Measurements from ENCODE around the gene DFFB. TPM values are rescaled to one million over a fixed set of nuclear protein-coding genes. Genes with fewer than 3 reads are reported as not detected.
A peak's percentile ranks its signal among the peaks of the same experiment; 100 is the strongest.

Gene DFFB
- total and polyA plus RNA-seq, 2 of the 4 experiments (the other 2 are of a cell fraction), result 6.5 to 7.3 TPM

DNA sequence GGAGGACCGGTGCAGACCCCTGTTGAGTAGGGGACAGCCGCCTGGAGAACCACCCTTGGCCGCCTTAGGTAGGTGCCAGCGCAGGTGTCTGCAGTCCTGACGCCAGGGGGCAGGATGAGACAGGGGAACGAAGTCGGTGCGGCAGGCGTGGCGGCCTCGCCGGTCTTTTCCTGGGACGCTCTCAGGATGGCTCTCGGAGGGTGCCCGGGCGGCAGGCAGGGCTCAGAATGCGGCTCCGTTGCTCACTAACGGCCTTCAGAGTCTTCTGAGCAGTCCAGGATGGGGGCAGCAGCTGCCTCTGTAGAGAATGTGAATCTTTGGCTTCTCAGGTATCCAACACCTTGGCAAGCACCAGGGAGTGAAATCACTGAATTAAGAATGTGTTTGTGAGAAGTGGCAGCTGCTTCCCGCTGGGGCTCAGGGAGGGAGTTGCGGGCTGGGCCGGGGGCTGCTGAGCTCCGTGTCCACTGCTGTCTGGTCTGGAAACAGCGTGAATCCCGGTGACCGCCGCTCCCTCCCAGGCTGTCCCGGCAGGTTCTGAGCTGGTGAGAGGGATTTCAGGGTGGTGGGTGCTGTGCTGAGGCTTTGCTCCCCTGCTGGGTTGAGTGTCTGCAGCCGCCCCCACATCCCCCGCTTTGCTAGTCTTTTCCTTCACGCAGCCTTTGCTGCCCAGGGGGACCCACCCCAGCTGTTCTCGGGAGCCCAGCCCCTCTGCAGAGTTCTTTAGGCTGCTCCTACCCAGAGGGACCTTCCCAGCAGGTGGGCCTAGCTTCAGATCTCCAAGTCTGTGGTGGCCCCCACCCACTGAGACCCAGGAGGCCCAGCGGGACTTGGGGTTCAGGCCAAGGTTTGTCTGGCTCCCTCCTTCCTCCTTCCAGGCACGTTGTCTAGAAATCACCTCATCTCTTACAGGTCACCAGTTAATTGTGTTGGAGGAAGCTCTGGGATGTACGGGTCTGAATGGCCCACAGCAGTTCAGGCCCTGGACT lies 53.9 kb downstream of the DFFB start:
- ChIA-PET CTCF (no interaction called here), POLR2A (ENCODE audit: unreplicated experiment) (no interaction called here)
- H3K9ac ChIP-seq (ENCODE audit: low read depth, low read length), result no peak overlapping the region
- H3K18ac ChIP-seq (ENCODE audit: low read depth, low read length), result no peak overlapping the region
- no TSS peak for BruUV-seq (replicated peaks)
- 4% methylated on average over 13 of the region's 35 CpGs; no CpG with 5 or more reads in 1 of the 2 experiments for WGBS, 2 experiments (ENCODE audit: extremely low coverage in 2 of 2, insufficient read length in 1 of 2)
- intact Hi-C loops (cut with micrococcal nuclease) (no loop called here), dilution Hi-C loops (cut with HindIII; ENCODE audit: low sequenced_read_pairs, unreplicated experiment) (no loop called here), in situ Hi-C loops (cut with MboI; ENCODE audit: low sequenced_read_pairs) (loop anchor here (25.0 kb wide), 1 partner anchor 2001 kb away; no protein-coding TSS in a partner anchor)
- H4K5ac ChIP-seq (ENCODE audit: low read depth, low read length), result no peak overlapping the region
- peak overlapping the region; percentile 68 for H2AFZ ChIP-seq (replicated peaks; ENCODE audit: low read length, poor library complexity)
- H4K91ac ChIP-seq (ENCODE audit: insufficient read depth, low read depth, low read length), result no peak overlapping the region
- ATAC-seq (ENCODE audit: low read depth), result peak; percentile 85
- no peak overlapping the region for H3K4me3 ChIP-seq (ENCODE audit: insufficient read depth, low read depth, low read length)
- no peaks in the 10 kb centered on the region for H3K36me3 ChIP-seq (ENCODE audit: control insufficient read depth, insufficient read depth, low read length)
- no peak overlapping the region for H4K8ac ChIP-seq (ENCODE audit: low read depth in 2 of 2, low read length in 2 of 2)
- peak; percentile 37 for DNase-seq
- H3K27ac ChIP-seq (ENCODE audit: insufficient read depth, low read length), result no peak overlapping the region
- H2BK20ac ChIP-seq (ENCODE audit: low read depth, low read length), result no peak overlapping the region
- no peak overlapping the region for H2BK5ac ChIP-seq (ENCODE audit: low read depth, low read length, poor library complexity, severe bottlenecking)
- H3K27me3 ChIP-seq (ENCODE audit: control insufficient read depth, insufficient read depth, low read length), result peaks cover 7% of the 10 kb centered on the region; the same call in 1 of the 2 replicates
- TF ChIP-seq CTCF (conservative IDR thresholded peaks at IDR 0.05; ENCODE audit: low read depth, low read length) (peak; percentile 57), POLR2A (IDR thresholded peaks at IDR 0.05; ENCODE audit: low read depth, low read length) (no peak), SMC3 (IDR thresholded peaks at IDR 0.05; ENCODE audit: low read depth, low read length) (peak; percentile 40), RAD21 (IDR thresholded peaks at IDR 0.05; ENCODE audit: low read length) (peak; percentile 65)
- H2BK15ac ChIP-seq (ENCODE audit: low read depth, low read length), result no peak overlapping the region
- H3K23ac ChIP-seq (ENCODE audit: low read depth, low read length), result no peak overlapping the region
- no peaks in the 10 kb centered on the region for H4K20me1 ChIP-seq (ENCODE audit: insufficient read depth, low read length)
- H3K14ac ChIP-seq (replicated peaks; ENCODE audit: low read depth, low read length), result no peak overlapping the region
- no peak overlapping the region for H3K4ac ChIP-seq (ENCODE audit: low read depth, low read length)
- H2BK120ac ChIP-seq (ENCODE audit: low read depth, low read length), result no peak overlapping the region
- 0 out of 2 replicates have a peak overlapping the region, but pooled peaks have one; percentile 18 for H3K4me2 ChIP-seq (ENCODE audit: low read depth, low read length)
- no peaks in the 10 kb centered on the region for H3K9me3 ChIP-seq (ENCODE audit: control insufficient read depth, insufficient read depth, low read length)
- no peaks in the 10 kb centered on the region for H3K79me1 ChIP-seq (ENCODE audit: low read depth in 1 of 2, low read length in 2 of 2)
- H3K56ac ChIP-seq (ENCODE audit: extremely low read depth, insufficient read depth, low read length), result no peak overlapping the region
- no peak overlapping the region for H2AK9ac ChIP-seq (replicated peaks; ENCODE audit: low read depth, low read length, poor library complexity)
- H2AK5ac ChIP-seq (ENCODE audit: low read depth, low read length), result no peak overlapping the region
- no peaks in the 10 kb centered on the region for H3K4me1 ChIP-seq (ENCODE audit: control insufficient read depth, insufficient read depth, low read length)
- no peaks in the 10 kb centered on the region for H3K9me1 ChIP-seq (ENCODE audit: insufficient read depth, low read length)
